Measurements from ENCODE around the gene CD200R1L. TPM values are rescaled to one million over a fixed set of nuclear protein-coding genes. Genes with fewer than 3 reads are reported as not detected.

The CD200R1L gene
- total and polyA plus RNA-seq, 9 of the 15 experiments (the other 6 are each of a cell fraction or from before 2014, with no cell fraction given) = not detected

GRCh38 chr3:112848196-112848595 is 1.5 kb upstream of the CD200R1L start:
- Histone ChIP-seq H3K79me2 (ENCODE audit: control insufficient read depth, insufficient read depth, low read length) (no peaks in the 10 kb centered on the region), H4K20me1 (replicated peaks; ENCODE audit: control insufficient read depth, insufficient read depth, low read length) (no peaks in the 10 kb centered on the region), H3K9me1 (ENCODE audit: control insufficient read depth, insufficient read depth, low read length) (no peaks in the 10 kb centered on the region), H3K9me3 (replicated peaks; ENCODE audit: control insufficient read depth, insufficient read depth, low read depth, low read length) (no peaks in the 10 kb centered on the region), H3K4me1 (replicated peaks in 1 of 2; ENCODE audit: control insufficient read depth in 2 of 2, insufficient read depth in 2 of 2, low read length in 2 of 2) (no peaks in the 10 kb centered on the region), H3K27ac (ENCODE audit: extremely low read depth, low read depth, low read length) (no peak overlapping the region), H3K27me3 (ENCODE audit: control insufficient read depth in 2 of 2, insufficient read depth in 2 of 2, low read length in 2 of 2) (no peaks in the 10 kb centered on the region), H3K4me3 (no peak overlapping the region), H2AFZ (ENCODE audit: low read depth, low read length) (no peak overlapping the region), H3K36me3 (ENCODE audit: control insufficient read depth, insufficient read depth, low read length) (no peaks in the 10 kb centered on the region), H3K9ac (ENCODE audit: insufficient read depth in 1 of 2, low read depth in 2 of 2, low read length in 2 of 2) (no peak overlapping the region), H3K4me2 (ENCODE audit: insufficient read depth, low read length) (no peak overlapping the region)
- in situ Hi-C loops (cut with MboI) (no loop called here), intact Hi-C loops (cut with micrococcal nuclease) (no loop called here)
- DNase-seq (ENCODE audit: extremely low read depth in 1 of 4, low spot score in 3 of 4) = no peak
- no peak for ATAC-seq
- BruUV-seq (replicated peaks) = no TSS peak
- WGBS (ENCODE audit: insufficient coverage, low coverage, missing lambda C conversion rate) = 4% methylated on average over 3 of the region's 3 CpGs
- TF ChIP-seq SIN3A (IDR thresholded peaks at IDR 0.05; ENCODE audit: borderline replicate concordance in 2 of 2, control insufficient read depth in 1 of 2, low read depth in 2 of 2, low read length in 2 of 2) (no peak), GTF2E2 (tag; IDR thresholded peaks at IDR 0.05) (no peak), ZNF79 (CRISPR knock-in tag; IDR thresholded peaks at IDR 0.05; ENCODE audit: low read depth) (no peak)
- ChIA-PET POLR2A (interaction anchor here (1.5 kb wide), 1 partner anchor 41 kb away, joined by 6 read pairs; no protein-coding TSS in a partner anchor), CTCF (ENCODE audit: low intra/inter-chr PET ratio) (no interaction called here)
- no peak for FAIRE-seq

GRCh38 chr3:112847692-112848091 is 1.0 kb upstream of the CD200R1L start:
- no peak for FAIRE-seq
- Histone ChIP-seq H3K27ac (ENCODE audit: extremely low read depth, low read depth, low read length) (no peak overlapping the region), H3K9me1 (ENCODE audit: control insufficient read depth, insufficient read depth, low read length) (no peaks in the 10 kb centered on the region), H3K27me3 (ENCODE audit: control insufficient read depth in 2 of 2, insufficient read depth in 2 of 2, low read length in 2 of 2) (no peaks in the 10 kb centered on the region), H3K4me3 (no peak overlapping the region), H4K20me1 (replicated peaks; ENCODE audit: control insufficient read depth, insufficient read depth, low read length) (no peaks in the 10 kb centered on the region), H3K79me2 (ENCODE audit: control insufficient read depth, insufficient read depth, low read length) (no peaks in the 10 kb centered on the region), H3K9ac (ENCODE audit: insufficient read depth in 1 of 2, low read depth in 2 of 2, low read length in 2 of 2) (no peak overlapping the region), H3K4me2 (ENCODE audit: insufficient read depth, low read length) (no peak overlapping the region), H2AFZ (ENCODE audit: low read depth, low read length) (no peak overlapping the region), H3K4me1 (replicated peaks in 1 of 2; ENCODE audit: control insufficient read depth in 2 of 2, insufficient read depth in 2 of 2, low read length in 2 of 2) (no peaks in the 10 kb centered on the region), H3K36me3 (ENCODE audit: control insufficient read depth, insufficient read depth, low read length) (no peaks in the 10 kb centered on the region), H3K9me3 (replicated peaks; ENCODE audit: control insufficient read depth, insufficient read depth, low read depth, low read length) (no peaks in the 10 kb centered on the region)
- intact Hi-C loops (cut with micrococcal nuclease) (no loop called here), in situ Hi-C loops (cut with MboI) (no loop called here)
- no peak for ATAC-seq
- ChIA-PET POLR2A (interaction anchor here (1.5 kb wide), 1 partner anchor 42 kb away, joined by 6 read pairs; no protein-coding TSS in a partner anchor), CTCF (ENCODE audit: low intra/inter-chr PET ratio) (no interaction called here)
- WGBS (ENCODE audit: insufficient coverage, low coverage, missing lambda C conversion rate) = 23% methylated on average over 3 of the region's 3 CpGs
- TF ChIP-seq SAP30 (IDR thresholded peaks at IDR 0.05; ENCODE audit: borderline replicate concordance, insufficient read depth, low read depth, low read length, poor library complexity, severe bottlenecking) (no peak), VEZF1 (CRISPR knock-in tag; IDR thresholded peaks at IDR 0.05) (no peak), MBD1 (CRISPR knock-in tag; IDR thresholded peaks at IDR 0.05) (no peak), E2F6 (IDR thresholded peaks at IDR 0.05; ENCODE audit: borderline replicate concordance in 1 of 2, extremely low read depth in 1 of 2, insufficient read depth in 1 of 2, insufficient read length in 1 of 2, low read depth in 1 of 2, low read length in 1 of 2, poor library complexity in 1 of 2, severe bottlenecking in 1 of 2) (no peak), ZFP30 (CRISPR knock-in tag; IDR thresholded peaks at IDR 0.05; ENCODE audit: borderline replicate concordance) (no peak), PHF21A (IDR thresholded peaks at IDR 0.05; ENCODE audit: borderline replicate concordance, low read depth) (no peak)
- no TSS peak for BruUV-seq (replicated peaks)
- no peak for DNase-seq (ENCODE audit: extremely low read depth in 1 of 4, low spot score in 3 of 4)
